RKO (cell line): ENCODE measurements around the gene RNF5.
"Not testable (repeated sequence)": the region's sequence is repeated elsewhere in the genome, so short reads cannot be mapped to it uniquely, and the experiment has no call there.

ENCODE experiments used
- DNase-seq: peaks from one replicate; pipeline ENCODE4 v3.0.0-alpha.2; 2016; ENCODE audit warnings: low spot score

The RNF5 gene

GRCh38 chr6:32175711-32176475 lies 2.3 kb upstream of the RNF5 start, which contains the start of gene AGPAT1:
Gene AGPAT1, minus strand, starts transcription at chr6:32176084. Its CDS starts 4,588 bp downstream, at chr6:32171496.
- peak; percentile 94 for DNase-seq

- DNase-seq = peak; percentile 71
Measured at GRCh38 chr6:32176476-32177182, 1.6 kb upstream of the RNF5 start.

- DNase-seq = no peak
Measured at GRCh38 chr6:32177183-32177787, 920 bp upstream of the RNF5 start.

- peak; percentile 18 for DNase-seq
Measured at GRCh38 chr6:32178547-32179440, 589 bp downstream of the RNF5 start.

GRCh38 chr6:32179766-32180405 lies 1.7 kb downstream of the RNF5 start:
- DNase-seq = no peak

GRCh38 chr6:32181148-32181702 lies 3.0 kb downstream of the RNF5 start:
- DNase-seq = no peak

GRCh38 chr6:32181915-32182529 lies 3.8 kb downstream of the RNF5 start:
- no peak for DNase-seq

GRCh38 chr6:32182555-32182981 lies 4.4 kb downstream of the RNF5 start:
- DNase-seq = no peak

GRCh38 chr6:32183030-32183429 lies 4.8 kb downstream of the RNF5 start:
- no peak for DNase-seq

GRCh38 chr6:32183483-32184083 lies 5.4 kb downstream of the RNF5 start:
- DNase-seq = no peak

- no peak for DNase-seq
Measured at GRCh38 chr6:32184084-32184640, 6.0 kb downstream of the RNF5 start, which contains the start of gene AGER. Gene AGER, minus strand, starts transcription at chr6:32184253. Its CDS starts 31 bp downstream, at chr6:32184222.

GRCh38 chr6:32185681-32186131 lies 7.5 kb downstream of the RNF5 start:
- DNase-seq = peak; percentile 93

- not testable (repeated sequence) for DNase-seq
Measured at GRCh38 chr6:32186151-32186840, 8.1 kb downstream of the RNF5 start.

- no peak for DNase-seq
Measured at GRCh38 chr6:32187009-32187709, 9.0 kb downstream of the RNF5 start.

- DNase-seq = not testable (repeated sequence)
Measured at GRCh38 chr6:32187725-32188380, 9.6 kb downstream of the RNF5 start.

- no peak for DNase-seq
Measured at GRCh38 chr6:32188381-32189068, 10.3 kb downstream of the RNF5 start.

GRCh38 chr6:32189069-32189741 lies 11.0 kb downstream of the RNF5 start:
- no peak for DNase-seq
